CD14-positive monocyte (primary cell): ENCODE results near the gene DPH1. TPM values are rescaled to one million over a fixed set of nuclear protein-coding genes. Genes with fewer than 3 reads are reported as not detected.

Source experiments
- DNase-seq, 3 donors: peaks; one replicate each; pipeline ENCODE4 v3.0.0-alpha.2; 2011 to 2022
- H2AFZ ChIP-seq: 2 replicates; pipeline ENCODE4 v1.6.0; 2012; ENCODE audit warnings: mild to moderate bottlenecking, low read depth, low read length, inconsistent platforms; ENCODE audit not compliant: insufficient read depth, poor library complexity, severe bottlenecking
- H3K27ac ChIP-seq, 2 donors: 1 replicate in 1 of 2; 2 replicates in 1 of 2; pipeline ENCODE4 v1.5.1; 2012 to 2013; ENCODE audit warnings: low read length in 2 of 2, control low read depth in 1 of 2, inconsistent platforms in 1 of 2, low read depth in 1 of 2, mild to moderate bottlenecking in 1 of 2
- H3K27me3 ChIP-seq, 2 donors: one replicate each; pipeline versions ENCODE4 v1.6.0 to v1.6.1; 2011 to 2013; ENCODE audit warnings: low read length in 2 of 2; ENCODE audit not compliant: control insufficient read depth in 2 of 2, insufficient read depth in 2 of 2
- H3K36me3 ChIP-seq, 2 donors: replicated peaks in 1 of 2; 1 replicate in 1 of 2; 2 replicates in 1 of 2; pipeline versions ENCODE4 v1.5.1 to v1.6.1; 2012 to 2013; ENCODE audit warnings: low read length in 2 of 2, control low read depth in 1 of 2, inconsistent platforms in 1 of 2, mild to moderate bottlenecking in 1 of 2; ENCODE audit not compliant: insufficient read depth in 2 of 2, control insufficient read depth in 1 of 2
- H3K4me1 ChIP-seq, 2 donors: 1 replicate in 1 of 2; 2 replicates in 1 of 2; pipeline versions ENCODE4 v1.5.1 to v1.6.1; 2012 to 2013; ENCODE audit warnings: low read length in 2 of 2, control low read depth in 1 of 2, inconsistent platforms in 1 of 2, mild to moderate bottlenecking in 1 of 2, moderate library complexity in 1 of 2; ENCODE audit not compliant: insufficient read depth in 2 of 2, control insufficient read depth in 1 of 2
- H3K4me2 ChIP-seq: replicated peaks from 2 replicates; pipeline ENCODE3; 2012; ENCODE audit warnings: low read length, moderate library complexity, mild to moderate bottlenecking; ENCODE audit not compliant: poor library complexity, severe bottlenecking; ENCODE audit errors: extremely low read depth
- H3K4me3 ChIP-seq, 3 experiments: fragments of 200-600 bp in 1 of 3; sonication (generic) in 1 of 3; replicated peaks in 1 of 3; 1 replicate in 2 of 3; 2 replicates in 1 of 3; pipeline ENCODE4 v1.5.1; 2011 to 2013; ENCODE audit warnings: low read length in 3 of 3, mild to moderate bottlenecking in 3 of 3, control low read depth in 2 of 3, low read depth in 2 of 3, inconsistent platforms in 1 of 3, moderate library complexity in 1 of 3
- H3K79me2 ChIP-seq: 2 replicates; pipeline ENCODE4 v1.6.0; 2012; ENCODE audit warnings: mild to moderate bottlenecking, control low read depth, inconsistent platforms, low read length, moderate library complexity; ENCODE audit not compliant: insufficient read depth
- H3K9ac ChIP-seq: 2 replicates; pipeline ENCODE4 v1.6.0; 2017; ENCODE audit warnings: low read length, mild to moderate bottlenecking; ENCODE audit not compliant: insufficient read depth, poor library complexity, severe bottlenecking
- H3K9me3 ChIP-seq, 2 donors: replicated peaks in 1 of 2; 1 replicate in 1 of 2; 2 replicates in 1 of 2; pipeline versions ENCODE4 v1.5.1 to v1.6.1; 2012 to 2013; ENCODE audit warnings: low read length in 2 of 2, control low read depth in 1 of 2; ENCODE audit not compliant: control insufficient read depth in 1 of 2, insufficient read depth in 1 of 2
- H4K20me1 ChIP-seq: 2 replicates; pipeline ENCODE4 v1.6.0; 2012; ENCODE audit warnings: mild to moderate bottlenecking, low read length, control low read depth, moderate library complexity; ENCODE audit not compliant: insufficient read depth
- H3K27ac Mint-ChIP-seq, 7 donors: one replicate each; pipeline ENCODE4 v1.8.0; 2020; ENCODE audit warnings: mild to moderate bottlenecking in 7 of 7, mixed read lengths in 7 of 7, moderate library complexity in 6 of 7, inconsistent platforms in 2 of 7
- H3K27me3 Mint-ChIP-seq, 3 donors: one replicate each; pipeline ENCODE4 v1.8.0; 2021 to 2022; ENCODE audit warnings: low read depth in 3 of 3, mild to moderate bottlenecking in 3 of 3, mixed read lengths in 3 of 3, moderate library complexity in 3 of 3, inconsistent platforms in 1 of 3
- H3K36me3 Mint-ChIP-seq, 2 donors: one replicate each; pipeline ENCODE4 v1.8.0; 2020; ENCODE audit warnings: mixed read lengths in 2 of 2, inconsistent platforms in 1 of 2, mild to moderate bottlenecking in 1 of 2
- H3K4me1 Mint-ChIP-seq: one replicate; pipeline ENCODE4 v1.8.0; 2020; ENCODE audit warnings: mild to moderate bottlenecking, mixed read lengths
- H3K4me3 Mint-ChIP-seq, 2 donors: one replicate each; pipeline ENCODE4 v1.8.0; 2020; ENCODE audit warnings: mild to moderate bottlenecking in 2 of 2, mixed read lengths in 2 of 2, moderate library complexity in 1 of 2
- H3K9me3 Mint-ChIP-seq, 7 donors: one replicate each; pipeline ENCODE4 v1.8.0; 2020 to 2022; ENCODE audit warnings: mixed read lengths in 7 of 7, mild to moderate bottlenecking in 6 of 7, moderate library complexity in 6 of 7, inconsistent platforms in 2 of 7
- CTCF ChIP-seq: fragments of 200-600 bp; IDR thresholded peaks from one replicate; pipeline ENCODE4 v1.8.0; 2022; ENCODE audit warnings: antibody characterized with exemption, mild to moderate bottlenecking
- WGBS: methylation state at CpG from one replicate; pipeline ENCODE4 v1.1.5; 2013; ENCODE audit warnings: missing lambda C conversion rate; ENCODE audit not compliant: insufficient coverage; 5-methylcytosine and 5-hydroxymethylcytosine counted together
- intact Hi-C, 2 donors: fragments of 100-400 bp; cut with micrococcal nuclease; formaldehyde crosslinking; loops; one replicate each; pipeline versions ENCODE4 v1.15.0 to v1.15.1; 2023
- polyA plus RNA-seq, 3 donors: library from polyadenylated mRNA; depleted of rRNA in 1 of 3; unstranded in 2 of 3; stranded (reverse) in 1 of 3; fragments of 300-500 nt in 2 of 3; fragments of >200 nt in 1 of 3; fragmentation: Illumina TruSeq in 2 of 3; gene quantifications; 1 replicate in 2 of 3; 2 replicates in 1 of 3; pipeline ENCODE4 v1.2.3, GENCODE V29; 2012 to 2021

DPH1 gene
- polyA plus RNA-seq, 3 donors: 7.5 to 29.4 (median 9.3) TPM

DNA sequence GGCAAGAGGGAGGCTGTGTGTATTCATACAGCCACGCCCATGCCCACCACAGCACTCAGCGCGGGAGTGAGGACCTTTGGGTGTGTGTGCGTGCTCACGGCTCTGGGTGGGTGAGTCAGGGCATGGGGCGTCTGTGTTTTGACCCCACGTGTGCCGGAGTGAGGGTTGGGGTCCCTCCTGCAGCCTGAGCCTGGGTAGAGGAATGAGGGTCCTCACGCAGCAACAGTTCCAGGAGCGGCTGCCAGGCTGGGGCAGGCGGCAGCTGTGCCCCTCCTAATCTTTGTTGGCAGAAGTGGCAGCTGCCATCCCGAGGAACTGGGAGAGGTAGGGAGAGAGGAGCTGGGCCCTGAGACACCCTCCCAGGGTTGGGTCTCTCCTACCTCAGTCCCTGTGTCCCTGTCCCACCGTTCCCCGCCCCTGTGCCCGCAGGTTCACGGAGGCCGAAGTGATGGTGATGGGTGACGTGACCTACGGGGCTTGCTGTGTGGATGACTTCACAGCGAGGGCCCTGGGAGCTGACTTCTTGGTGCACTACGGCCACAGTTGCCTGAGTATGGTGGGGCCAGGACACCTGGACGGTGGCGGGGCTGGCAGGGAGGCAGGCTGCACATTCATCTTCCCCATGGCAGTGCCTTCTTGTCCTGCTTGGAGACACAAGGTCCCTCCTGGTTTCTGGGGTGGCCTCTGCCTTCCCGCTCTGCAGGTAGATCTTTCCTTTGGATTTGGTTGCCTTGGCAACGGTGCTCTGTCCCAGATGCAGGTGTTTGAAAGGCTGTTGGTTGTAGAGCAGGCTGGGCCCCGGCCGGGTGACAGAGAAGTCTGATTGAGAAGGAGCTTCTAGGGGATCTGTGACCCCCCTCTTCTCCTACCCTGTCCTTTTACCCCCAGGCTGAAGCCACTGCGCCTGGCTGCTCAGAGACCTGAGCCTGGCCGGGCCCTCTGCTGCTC lies 5.9 kb downstream of the DPH1 start:
- H3K4me3 Mint-ChIP-seq: no peak overlapping the region
- DNase-seq: no peak
- Histone ChIP-seq H3K36me3 (peaks cover 19 to 27% of the 10 kb centered on the region in 2 donors), H3K4me3 (no peak overlapping the region), H3K4me1 (peaks cover 4 to 5% of the 10 kb centered on the region in 2 donors), H2AFZ (no peak overlapping the region), H3K4me2 (no peak overlapping the region), H3K9me3 (no peaks in the 10 kb centered on the region), H3K27ac (no peak overlapping the region), H3K9ac (no peak overlapping the region), H3K27me3 (no peaks in the 10 kb centered on the region), H4K20me1 (no peaks in the 10 kb centered on the region), H3K79me2 (no peaks in the 10 kb centered on the region)
- intact Hi-C loops: loop anchor here in 1 of 2 donors (10.0 kb wide), 1 partner anchor 321 kb away; the partner anchor contains the start of gene TLCD2
- no peaks in the 10 kb centered on the region for H3K27me3 Mint-ChIP-seq
- H3K4me1 Mint-ChIP-seq: peaks cover 7% of the 10 kb centered on the region
- H3K27ac Mint-ChIP-seq: no peak overlapping the region
- no peaks in the 10 kb centered on the region for H3K9me3 Mint-ChIP-seq
- WGBS: 96% methylated on average over 25 of the region's 29 CpGs
- TF ChIP-seq CTCF: no peak
- peaks cover 27 to 33% of the 10 kb centered on the region in 2 donors for H3K36me3 Mint-ChIP-seq

DNA sequence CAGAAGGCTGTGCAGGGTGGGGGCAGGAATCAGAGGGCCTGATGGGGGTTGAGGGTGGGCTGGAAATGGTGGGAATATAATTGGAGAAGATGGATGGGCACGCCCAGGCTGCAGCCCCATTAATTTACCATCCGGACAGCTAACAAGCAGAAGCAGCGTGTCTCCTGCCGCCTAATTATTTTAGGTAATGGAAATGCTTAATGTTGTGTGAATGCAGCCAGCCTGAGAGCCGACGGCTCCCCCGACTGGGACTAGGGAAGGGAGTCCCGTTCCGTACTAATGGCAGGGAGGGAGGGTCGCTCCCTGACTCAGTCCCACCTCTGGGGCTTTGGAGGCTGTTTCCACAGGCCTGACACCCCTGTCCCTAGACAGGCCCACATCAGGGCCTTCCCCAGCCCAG lies 7.2 kb downstream of the DPH1 start:
- Mint-ChIP-seq H3K4me3 (no peak overlapping the region), H3K4me1 (peaks cover 3% of the 10 kb centered on the region), H3K9me3 (no peaks in the 10 kb centered on the region), H3K27me3 (no peaks in the 10 kb centered on the region), H3K27ac (no peak overlapping the region), H3K36me3 (peaks cover 27 to 34% of the 10 kb centered on the region in 2 donors)
- Histone ChIP-seq H3K9me3 (no peaks in the 10 kb centered on the region), H3K79me2 (peaks cover under 1% of the 10 kb centered on the region), H3K4me1 (peaks cover 6 to 8% of the 10 kb centered on the region in 2 donors), H3K27ac (no peak overlapping the region), H3K4me3 (no peak overlapping the region), H3K9ac (no peak overlapping the region), H3K36me3 (peaks cover 19 to 27% of the 10 kb centered on the region in 2 donors), H3K4me2 (no peak overlapping the region), H4K20me1 (no peaks in the 10 kb centered on the region), H3K27me3 (no peaks in the 10 kb centered on the region), H2AFZ (no peak overlapping the region)
- 98% methylated on average over 7 of the region's 10 CpGs for WGBS
- intact Hi-C loops: loop anchor here in 1 of 2 donors (10.0 kb wide), 1 partner anchor 322 kb away; the partner anchor contains the start of gene TLCD2
- no peak for TF ChIP-seq CTCF
- DNase-seq: no peak
